HPDE6-E6E7 (cell line): ENCODE measurements around the gene HNRNPR.
"Not testable (repeated sequence)": the region's sequence is repeated elsewhere in the genome, so short reads cannot be mapped to it uniquely, and the experiment has no call there.

Experiments used
- DNase-seq: peaks from one replicate; pipeline ENCODE4 v3.0.0; 2011; ENCODE audit warnings: missing footprints; ENCODE audit errors: extremely low spot score

HNRNPR gene

DNA sequence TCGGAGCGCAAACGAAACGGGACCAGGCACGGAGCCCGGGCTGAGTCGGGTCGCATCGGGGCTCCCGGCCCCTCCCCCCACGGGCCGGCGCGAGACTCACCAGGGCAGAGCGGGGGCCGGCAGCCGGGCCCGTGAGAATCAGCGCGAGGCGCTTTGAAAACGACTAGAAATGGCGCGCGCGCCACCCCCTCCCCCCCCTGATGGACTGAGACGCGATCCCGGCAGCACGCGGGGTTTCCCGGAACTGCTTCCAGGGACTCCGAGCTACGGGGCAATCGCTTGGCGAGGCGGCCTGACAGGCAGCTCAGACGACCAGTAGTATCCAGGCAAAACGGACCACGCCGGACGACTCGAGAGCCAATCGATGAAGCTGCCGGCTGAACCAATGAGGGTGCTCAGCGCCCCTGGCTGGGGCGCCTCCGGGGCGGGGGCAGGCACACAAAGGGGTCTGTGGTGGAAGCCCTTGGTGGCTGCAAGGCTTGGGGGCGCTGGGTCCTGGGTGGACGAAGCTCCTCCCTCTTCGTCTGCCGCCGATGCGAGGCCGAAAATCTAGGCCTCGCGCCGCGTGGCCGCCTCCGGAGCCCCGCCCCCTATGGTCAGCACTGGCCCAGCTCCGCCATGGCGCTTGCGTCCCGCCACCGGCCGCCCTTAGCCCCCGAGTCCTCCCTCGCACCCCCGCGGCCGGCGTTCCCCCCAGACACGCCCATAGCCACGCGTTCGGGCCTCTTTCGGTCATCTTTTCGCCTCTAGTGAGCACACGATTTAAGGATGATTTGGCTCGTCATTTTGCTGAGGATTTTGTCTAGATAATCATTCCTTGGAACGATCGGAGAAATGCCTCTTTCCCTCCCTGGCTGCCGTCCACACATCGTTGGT lies at the start of gene HNRNPR:
HNRNPR (minus strand) TSS at position 174 of the 876 bp plus-strand sequence. CDS start 3,276 bp downstream, outside the sequence.
- DNase-seq: peak; percentile 99

DNA sequence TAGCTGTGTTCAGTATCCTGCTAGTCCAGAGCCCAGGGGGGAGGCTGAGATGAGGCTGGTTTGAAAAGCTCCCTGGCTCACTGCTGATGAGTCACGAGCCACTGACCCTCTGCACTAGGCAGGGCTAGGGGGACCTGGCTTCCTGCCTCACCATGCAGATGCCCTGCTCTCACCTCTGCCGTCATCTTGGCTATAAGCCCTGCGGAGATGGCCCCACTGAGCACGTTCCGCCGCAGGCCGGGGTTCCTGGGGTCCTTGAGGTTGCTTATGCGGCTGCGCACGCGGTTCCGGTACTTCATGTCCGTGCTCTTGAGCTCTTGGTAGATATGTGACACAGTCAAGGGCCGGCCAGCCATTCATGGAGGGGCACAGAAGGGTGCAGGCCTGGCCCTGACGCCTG lies 49.6 kb upstream of the HNRNPR start:
- no peak for DNase-seq

- DNase-seq: no peak
These were observed 48.2 kb upstream of the HNRNPR start for GRCh38 chr1:23392125-23392855.

DNA sequence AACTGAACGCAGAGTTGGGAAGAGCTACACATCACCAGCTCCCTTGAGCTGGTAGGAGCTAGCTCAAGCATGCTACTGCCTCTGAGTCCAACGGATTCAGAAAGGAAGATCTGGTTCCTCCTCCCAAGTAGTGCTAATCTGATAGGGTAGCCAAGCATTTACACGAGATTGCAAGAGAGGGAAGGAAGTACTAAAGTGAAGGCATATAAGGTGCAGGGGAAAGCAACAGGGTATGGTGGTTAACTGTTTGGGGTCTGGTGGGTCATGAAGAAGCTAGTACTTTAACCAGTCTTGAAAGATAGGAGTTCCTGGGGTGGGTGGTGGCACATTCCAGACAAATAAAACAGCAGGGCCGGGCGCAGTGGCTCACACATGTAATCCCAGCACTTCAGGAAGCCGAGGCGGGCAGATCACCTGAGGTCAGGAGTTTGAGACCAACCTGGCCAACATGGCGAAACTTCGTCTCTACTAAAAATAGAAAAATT lies 45.8 kb upstream of the HNRNPR start:
- no peak for DNase-seq

- DNase-seq: no peak
These were observed 43.4 kb upstream of the HNRNPR start for GRCh38 chr1:23387494-23387893.

GRCh38 chr1:23385119-23385621 lies 41.1 kb upstream of the HNRNPR start:
- no peak for DNase-seq

GRCh38 chr1:23384312-23385058 lies 40.4 kb upstream of the HNRNPR start:
- peak; percentile 85 for DNase-seq

DNA sequence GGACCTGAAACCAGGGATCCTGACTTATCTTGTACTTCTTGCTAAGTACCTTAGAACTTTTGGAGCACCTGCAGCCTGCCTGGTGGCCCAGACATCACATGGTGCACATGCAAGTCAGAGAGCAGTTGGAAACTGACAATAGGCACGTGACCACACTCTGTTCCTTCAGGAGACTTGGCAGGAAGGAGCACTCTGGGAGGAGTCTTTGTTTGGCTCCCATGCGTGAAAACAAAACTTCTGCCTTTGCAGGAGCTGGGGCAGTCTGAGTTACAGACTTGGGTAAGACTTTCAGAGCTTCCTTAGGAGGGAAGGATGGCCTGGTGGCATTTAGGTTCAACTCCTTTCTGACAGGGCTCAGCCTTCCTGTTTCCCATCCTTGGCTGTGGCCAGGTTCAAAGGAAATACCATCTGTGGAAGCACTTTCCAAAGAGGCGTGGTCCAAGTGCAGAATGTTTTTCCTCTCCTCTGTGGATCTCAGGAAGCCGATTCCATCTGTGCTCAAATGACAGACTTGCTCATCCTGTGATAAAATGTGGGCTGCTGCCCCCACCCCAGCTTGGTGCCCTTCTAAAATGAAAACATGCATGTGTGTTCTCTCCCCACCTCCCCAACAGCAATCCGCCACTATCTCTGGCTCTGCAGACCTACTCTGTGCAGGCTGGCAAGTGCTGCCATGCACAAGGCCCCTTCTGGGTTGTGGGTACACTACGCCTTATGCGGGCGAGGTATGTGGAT lies 39.7 kb upstream of the HNRNPR start:
- DNase-seq: no peak

DNA sequence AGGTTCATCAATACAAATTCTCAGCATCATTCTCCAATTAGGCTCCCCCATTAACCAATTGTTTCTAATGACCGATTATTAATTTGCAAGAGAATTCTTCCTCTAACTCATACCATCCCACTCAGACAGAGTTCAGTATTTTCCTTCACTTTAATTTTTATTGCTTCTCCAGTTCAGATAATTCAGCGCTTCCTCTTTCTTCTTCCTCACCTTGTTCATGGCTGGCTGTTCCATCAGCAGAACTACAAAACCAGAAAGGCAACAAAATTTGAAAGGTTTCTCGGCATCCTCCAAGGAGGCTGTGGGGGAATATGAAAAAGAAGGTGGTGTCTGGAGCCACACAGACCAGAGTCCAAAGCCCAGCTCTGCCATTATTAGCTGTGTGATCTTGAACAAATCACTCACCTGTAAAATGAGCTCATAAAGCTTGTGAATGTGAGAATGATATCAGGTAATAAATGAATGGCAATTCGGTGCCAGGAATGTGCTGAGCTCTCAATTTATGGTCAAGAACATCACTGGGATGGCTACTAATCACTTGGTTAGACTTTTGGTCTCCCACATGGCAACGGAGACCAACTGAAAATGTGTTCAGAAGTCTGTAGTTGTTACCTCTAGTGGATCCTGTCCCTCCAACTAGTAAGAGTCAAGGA lies 37.3 kb upstream of the HNRNPR start:
- DNase-seq: no peak

DNA sequence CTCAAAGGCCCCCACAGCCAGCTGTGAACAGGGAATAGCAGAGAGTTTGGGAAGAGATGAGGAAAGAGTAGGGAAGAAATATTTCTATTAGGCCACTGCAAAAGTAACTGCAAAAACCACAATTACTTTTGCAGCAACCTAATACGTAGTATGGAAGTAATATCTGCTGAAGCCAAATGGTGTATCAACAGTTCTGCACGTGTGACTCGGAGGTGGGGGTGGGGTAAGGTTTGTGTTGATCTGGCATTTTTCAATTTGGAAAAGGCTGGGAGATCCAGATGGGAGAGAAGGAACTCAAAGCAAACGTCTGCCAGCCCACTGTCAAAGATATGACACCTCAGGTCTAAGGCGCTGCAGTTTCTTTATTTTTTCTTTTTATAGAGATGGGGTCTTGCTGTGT lies 36.6 kb upstream of the HNRNPR start:
- DNase-seq: no peak

- not testable (repeated sequence) for DNase-seq
These were observed 36.2 kb upstream of the HNRNPR start for GRCh38 chr1:23380236-23380635.

DNA sequence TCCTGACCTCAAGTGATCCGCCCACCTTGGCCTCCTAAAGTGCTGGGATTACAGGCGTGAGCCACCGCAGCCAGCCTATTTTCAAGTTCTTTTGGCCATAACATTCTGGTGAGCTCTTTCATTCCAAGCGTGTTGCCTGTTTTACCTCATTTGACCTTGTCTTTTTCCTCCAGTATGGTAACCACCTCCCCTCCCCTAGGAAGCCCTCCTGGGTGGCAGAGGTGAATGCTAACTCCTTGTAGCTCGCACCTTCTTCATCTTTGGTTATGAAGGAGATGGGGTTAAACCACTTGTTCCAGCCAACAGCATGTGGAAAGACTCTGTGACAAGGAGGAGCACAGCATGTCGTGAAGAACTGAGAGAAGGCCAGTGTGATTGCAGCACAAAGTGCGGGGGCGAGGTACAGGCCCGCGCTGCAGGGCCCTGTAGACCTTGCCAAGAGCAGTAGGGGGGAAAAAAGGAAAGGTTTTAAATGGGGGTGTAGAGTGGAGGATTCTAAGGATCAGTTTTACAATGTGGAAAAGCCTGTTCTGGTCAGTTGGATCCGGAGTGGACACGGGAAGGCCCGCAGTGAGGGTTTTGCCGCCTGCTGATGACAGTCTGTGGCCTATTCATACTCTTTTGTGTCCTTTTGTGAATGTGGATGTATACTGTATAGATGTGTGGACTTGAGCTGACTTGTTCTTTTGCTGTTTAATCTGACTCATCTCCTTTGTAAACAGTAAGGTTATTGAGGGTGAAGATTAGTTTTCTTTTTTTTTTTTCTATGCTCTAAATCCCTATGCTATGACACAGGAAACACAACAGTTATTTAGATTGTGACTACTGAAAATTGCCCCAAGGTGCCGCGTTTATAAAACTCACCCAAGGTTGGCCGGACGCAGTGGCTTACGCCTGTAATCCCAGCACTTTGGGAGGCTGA lies 33.1 kb upstream of the HNRNPR start:
- DNase-seq: peak; percentile 89

DNA sequence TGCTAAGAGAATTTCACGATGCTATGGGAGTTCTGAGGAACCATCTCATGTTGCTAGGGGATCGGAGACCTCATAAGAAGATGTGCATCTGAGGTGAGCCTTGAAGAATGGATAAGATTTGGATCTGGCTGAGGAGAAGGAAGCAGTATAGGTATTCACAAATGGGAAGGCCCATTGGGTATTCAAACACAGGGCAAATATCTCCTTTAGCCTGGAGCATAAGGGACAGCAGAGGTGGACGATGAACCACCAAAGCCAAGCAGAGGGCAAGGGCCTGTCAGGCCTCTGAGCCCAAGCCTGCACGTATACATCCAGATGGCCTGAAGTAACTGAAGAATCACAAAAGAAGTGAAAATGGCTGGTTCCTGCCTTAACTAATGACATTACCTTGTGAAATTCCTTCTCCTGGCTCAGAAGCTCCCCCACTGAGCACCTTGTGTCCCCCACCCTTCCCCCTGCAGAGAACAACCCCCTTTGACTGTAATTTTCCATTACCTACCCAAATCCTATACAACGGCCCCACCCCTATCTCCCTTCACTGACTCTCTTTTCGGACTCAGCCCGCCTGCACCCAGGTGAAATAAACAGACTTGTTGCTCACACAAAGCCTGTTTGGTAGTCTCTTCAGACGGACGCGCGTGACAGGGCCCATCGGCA lies 30.1 kb upstream of the HNRNPR start:
- not testable (repeated sequence) for DNase-seq

DNA sequence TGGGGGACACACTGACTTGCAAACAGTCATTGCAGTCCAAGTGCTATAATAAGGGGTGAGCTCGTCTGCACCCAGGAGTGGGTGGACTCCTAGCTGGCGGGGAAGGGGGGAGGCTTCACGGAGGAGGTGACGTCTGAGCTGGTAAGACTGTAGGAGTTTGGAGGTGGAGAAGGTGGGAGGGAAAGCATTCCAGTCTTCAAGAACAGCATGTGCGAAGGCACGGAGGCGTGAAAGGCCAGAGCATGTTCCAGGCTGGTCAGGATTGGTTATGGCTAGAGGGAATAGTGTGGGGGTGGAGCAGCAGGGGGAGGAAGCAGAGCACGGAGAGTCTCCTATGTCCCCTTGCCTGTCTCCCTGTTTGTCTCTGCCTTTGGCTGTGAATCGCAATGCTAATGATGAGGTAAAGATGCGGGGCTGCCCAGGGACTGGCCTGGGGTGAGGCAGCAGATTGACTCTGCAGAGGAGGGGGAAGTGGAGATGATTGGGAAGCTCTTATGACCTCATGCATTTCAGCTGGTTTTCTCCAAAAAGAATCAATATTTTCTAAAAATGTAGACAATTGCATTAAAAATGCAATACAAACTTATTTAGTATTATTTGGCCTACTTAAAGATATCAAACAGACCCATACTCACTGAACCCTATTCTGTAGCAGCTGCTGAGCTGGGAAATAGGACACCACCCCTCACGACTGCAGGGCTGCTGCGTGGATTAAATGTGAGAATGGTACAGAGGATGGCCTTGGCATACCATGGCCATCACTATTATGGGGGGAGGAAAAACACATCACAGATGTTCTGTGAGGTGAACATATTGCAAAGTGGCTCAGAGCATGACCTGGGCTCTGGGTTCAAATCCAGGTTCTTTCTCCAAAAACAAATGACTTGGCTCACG lies 28.1 kb upstream of the HNRNPR start:
- no peak for DNase-seq

DNA sequence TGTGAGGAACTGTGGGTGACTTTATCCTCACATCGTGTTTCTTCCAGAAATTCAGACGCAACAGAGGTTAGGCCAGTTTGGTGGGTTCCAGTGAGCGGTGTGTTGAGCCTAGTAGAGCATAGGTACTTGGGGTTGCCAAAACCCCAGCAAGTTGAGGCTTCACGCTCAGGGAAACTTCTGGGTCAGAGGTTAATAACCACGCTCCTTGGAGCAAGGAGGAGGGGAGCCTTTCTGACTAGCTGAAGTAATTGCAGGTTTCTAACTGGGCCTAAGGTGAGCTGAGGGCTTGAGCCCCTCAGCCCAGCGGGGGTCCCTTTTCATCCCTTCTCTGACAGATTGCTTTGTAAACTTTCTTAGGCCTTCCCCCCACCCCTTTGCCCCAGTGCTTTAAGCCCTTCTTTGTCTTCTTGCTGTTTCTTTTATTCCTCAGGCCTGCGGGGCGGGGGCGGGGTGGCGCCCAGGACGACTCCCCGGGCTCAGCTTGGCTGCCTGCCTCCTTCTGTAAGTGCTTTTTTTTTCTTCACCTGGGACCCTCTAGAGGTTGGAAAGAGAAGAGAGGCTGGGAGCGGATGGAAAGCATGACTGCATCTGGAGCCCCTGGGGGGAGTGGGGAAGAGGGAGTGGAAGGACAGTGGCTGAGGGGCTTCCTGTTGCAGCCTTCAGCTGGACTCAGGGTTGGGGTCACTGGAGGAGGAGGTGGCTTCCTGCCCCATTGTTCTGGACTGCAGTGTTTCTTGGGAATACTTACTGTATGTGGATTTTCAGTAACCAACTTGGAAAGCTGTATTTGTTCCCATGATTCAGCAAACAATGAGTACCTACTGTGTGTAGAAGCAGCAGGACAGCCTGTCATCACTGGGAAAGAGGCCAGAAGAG lies 26.9 kb upstream of the HNRNPR start:
- no peak for DNase-seq

DNA sequence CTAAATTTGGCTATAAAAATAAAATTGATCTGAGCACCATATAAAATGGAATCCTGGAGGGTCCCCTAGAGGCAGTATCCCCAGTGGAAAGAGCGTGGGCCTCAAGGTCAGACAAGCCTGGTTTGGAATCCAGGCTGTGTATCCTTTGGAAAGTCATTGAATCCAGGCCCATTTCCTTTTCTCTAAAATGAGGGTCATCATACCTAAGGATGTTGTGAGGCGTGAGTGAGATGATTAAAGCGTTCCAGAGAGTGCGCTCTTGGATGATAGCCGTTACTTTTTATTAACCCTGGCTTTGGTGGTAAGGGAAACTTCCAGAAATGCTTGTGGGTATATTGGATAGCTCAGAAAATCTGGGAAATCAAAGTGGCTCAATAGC lies 26.2 kb upstream of the HNRNPR start:
- DNase-seq: no peak
